ENCODE measurements around the gene TNXB.
"Not testable (repeated sequence)": the region's sequence is repeated elsewhere in the genome, so short reads cannot be mapped to it uniquely, and the experiment has no call there.

The TNXB gene

DNA sequence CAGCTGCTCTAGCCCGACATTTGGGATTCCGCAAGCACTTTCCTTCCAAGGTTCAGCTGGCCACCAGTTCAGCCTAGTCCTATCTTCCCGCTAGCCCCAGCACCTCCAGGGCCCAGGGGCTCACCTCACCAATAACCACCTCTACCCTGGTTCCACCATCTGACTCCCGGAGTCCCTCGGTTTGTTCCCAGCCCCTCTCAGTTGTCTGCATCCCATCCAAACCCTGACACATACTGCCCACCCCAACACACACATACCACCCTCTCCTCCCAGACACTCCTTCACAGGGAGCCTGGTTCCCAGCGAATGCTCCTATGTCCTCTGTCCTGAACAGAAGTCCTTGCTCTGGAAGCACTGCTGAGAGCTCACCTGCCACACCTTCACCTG lies 418 bp downstream of the TNXB start:
- Histone ChIP-seq H3K27ac (ENCODE audit: low read depth, low read length) (no peak overlapping the region), H3K4me3 (ENCODE audit: low read depth, low read length) (peak overlapping the region; percentile 31; the same call in 1 of the 2 replicates), H3K4me1 (ENCODE audit: control insufficient read depth, insufficient read depth, low read length) (peaks cover 5% of the 10 kb centered on the region; the same call in 1 of the 2 replicates), H3K36me3 (ENCODE audit: control insufficient read depth, insufficient read depth, low read length) (no peaks in the 10 kb centered on the region), H3K9me3 (ENCODE audit: control insufficient read depth, insufficient read depth, low read length) (no peaks in the 10 kb centered on the region), H3K9ac (ENCODE audit: low read depth, low read length) (no peak overlapping the region), H3K27me3 (ENCODE audit: control insufficient read depth, insufficient read depth, low read length) (peaks cover 15% of the 10 kb centered on the region)

GRCh38 chr6:32108094-32108627 lies 977 bp downstream of the TNXB start:
- no peaks in the 10 kb centered on the region for H3K9me3 ChIP-seq (ENCODE audit: control insufficient read depth, insufficient read depth, low read length)
- no peak overlapping the region for H3K9ac ChIP-seq (ENCODE audit: low read depth, low read length)
- no peaks in the 10 kb centered on the region for H3K36me3 ChIP-seq (ENCODE audit: control insufficient read depth, insufficient read depth, low read length)
- H3K4me1 ChIP-seq (ENCODE audit: control insufficient read depth, insufficient read depth, low read length): peaks cover 5% of the 10 kb centered on the region; the same call in 1 of the 2 replicates
- H3K27ac ChIP-seq (ENCODE audit: low read depth, low read length): no peak overlapping the region
- peaks cover 15% of the 10 kb centered on the region for H3K27me3 ChIP-seq (ENCODE audit: control insufficient read depth, insufficient read depth, low read length)
- no peak overlapping the region for H3K4me3 ChIP-seq (ENCODE audit: low read depth, low read length)

DNA sequence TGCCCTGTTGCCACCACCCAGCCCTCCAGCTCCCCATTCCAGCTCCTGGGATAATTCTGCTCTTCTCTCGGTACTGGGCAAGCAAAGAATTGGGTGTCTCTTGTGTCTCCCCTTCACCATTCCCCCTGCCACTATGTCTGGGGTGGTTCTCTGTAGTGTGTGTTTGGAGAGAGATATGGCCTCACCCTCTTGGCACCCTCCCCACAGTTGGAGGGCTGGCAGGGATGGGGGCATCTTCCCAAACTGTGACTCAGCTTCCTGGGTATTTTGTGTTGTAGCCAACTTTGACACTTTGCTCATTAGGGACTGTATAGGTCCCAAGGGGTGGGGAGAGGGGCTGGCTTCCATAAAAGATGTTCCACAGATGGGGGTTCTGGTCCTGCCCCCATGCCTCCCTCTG lies 1.7 kb downstream of the TNXB start:
- H3K9ac ChIP-seq (ENCODE audit: low read depth, low read length): no peak overlapping the region
- no peak overlapping the region for H3K4me3 ChIP-seq (ENCODE audit: low read depth, low read length)
- H3K27ac ChIP-seq (ENCODE audit: low read depth, low read length): no peak overlapping the region
- H3K4me1 ChIP-seq (ENCODE audit: control insufficient read depth, insufficient read depth, low read length): peaks cover 5% of the 10 kb centered on the region; the same call in 1 of the 2 replicates
- H3K9me3 ChIP-seq (ENCODE audit: control insufficient read depth, insufficient read depth, low read length): no peaks in the 10 kb centered on the region
- no peaks in the 10 kb centered on the region for H3K36me3 ChIP-seq (ENCODE audit: control insufficient read depth, insufficient read depth, low read length)
- H3K27me3 ChIP-seq (ENCODE audit: control insufficient read depth, insufficient read depth, low read length): peaks cover 15% of the 10 kb centered on the region

DNA sequence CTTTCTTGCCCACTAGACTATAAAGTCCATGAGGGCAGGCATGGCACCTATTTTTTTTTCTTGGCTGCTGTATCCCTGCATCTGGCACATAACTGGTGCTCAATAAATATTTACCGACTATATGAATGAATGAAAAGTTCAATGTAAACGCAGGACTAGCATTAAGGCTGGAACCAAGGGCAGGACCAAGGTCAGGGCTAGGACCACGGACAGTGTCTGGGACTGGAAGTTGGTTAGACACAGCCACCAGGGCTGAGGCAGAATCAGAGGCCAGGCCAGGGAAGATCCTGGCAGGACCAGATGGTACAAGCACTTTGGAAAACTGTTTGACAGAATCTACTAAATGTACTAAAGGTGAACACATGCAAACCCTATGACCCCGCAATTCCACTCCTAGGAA lies 3.7 kb downstream of the TNXB start:
- Histone ChIP-seq H3K9me3 (ENCODE audit: control insufficient read depth, insufficient read depth, low read length) (no peaks in the 10 kb centered on the region), H3K9ac (ENCODE audit: low read depth, low read length) (no peak overlapping the region), H3K27me3 (ENCODE audit: control insufficient read depth, insufficient read depth, low read length) (peaks cover 15% of the 10 kb centered on the region), H3K36me3 (ENCODE audit: control insufficient read depth, insufficient read depth, low read length) (no peaks in the 10 kb centered on the region), H3K4me3 (ENCODE audit: low read depth, low read length) (no peak overlapping the region), H3K27ac (ENCODE audit: low read depth, low read length) (no peak overlapping the region), H3K4me1 (ENCODE audit: control insufficient read depth, insufficient read depth, low read length) (peaks cover 5% of the 10 kb centered on the region; the same call in 1 of the 2 replicates)

DNA sequence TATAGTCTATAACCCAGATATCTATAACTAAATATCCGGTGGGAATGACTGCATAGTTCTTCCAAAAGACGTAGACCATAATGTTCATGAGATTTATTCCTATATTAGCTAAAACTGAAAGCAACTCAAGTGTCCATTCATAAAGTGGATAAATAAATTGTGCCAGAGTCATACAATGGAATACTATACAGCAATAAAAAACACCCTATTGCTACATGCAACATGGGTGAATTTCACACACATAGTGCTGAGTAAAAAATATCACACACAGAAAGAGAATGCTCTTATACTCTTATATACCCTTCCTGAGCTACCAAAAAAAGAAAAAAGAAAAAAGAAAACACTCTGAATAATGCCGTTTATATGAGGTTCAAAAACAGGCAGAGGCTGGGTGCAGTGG lies 6.9 kb downstream of the TNXB start:
- Histone ChIP-seq H3K27me3 (ENCODE audit: control insufficient read depth, insufficient read depth, low read length) (peaks cover 10% of the 10 kb centered on the region), H3K27ac (ENCODE audit: low read depth, low read length) (no peak overlapping the region), H3K4me1 (ENCODE audit: control insufficient read depth, insufficient read depth, low read length) (no peaks in the 10 kb centered on the region), H3K9ac (ENCODE audit: low read depth, low read length) (no peak overlapping the region), H3K4me3 (ENCODE audit: low read depth, low read length) (no peak overlapping the region), H3K9me3 (ENCODE audit: control insufficient read depth, insufficient read depth, low read length) (no peaks in the 10 kb centered on the region), H3K36me3 (ENCODE audit: control insufficient read depth, insufficient read depth, low read length) (no peaks in the 10 kb centered on the region)

DNA sequence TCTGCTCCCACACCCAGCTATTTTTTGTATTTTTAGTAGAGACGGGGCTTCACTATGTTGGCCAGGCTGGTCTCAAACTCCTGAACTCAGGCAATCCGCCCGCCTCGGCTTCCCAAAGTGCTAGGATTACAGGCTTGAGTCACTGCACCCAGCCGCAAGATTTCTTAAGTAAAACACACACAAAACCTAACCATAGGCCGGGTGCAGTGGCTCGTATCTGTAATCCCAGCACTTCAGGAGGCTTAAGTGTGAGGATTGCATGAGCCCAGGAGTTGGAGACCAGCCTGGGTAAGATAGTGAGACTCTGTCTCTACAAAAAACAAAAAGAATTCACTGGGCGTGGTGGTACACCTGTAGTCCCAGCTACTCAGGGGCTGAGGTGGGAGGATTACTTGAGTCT lies 8.9 kb downstream of the TNXB start:
- H3K36me3 ChIP-seq (ENCODE audit: control insufficient read depth, insufficient read depth, low read length); H3K4me1 ChIP-seq (ENCODE audit: control insufficient read depth, insufficient read depth, low read length); H3K9ac ChIP-seq (ENCODE audit: low read depth, low read length); H3K4me3 ChIP-seq (ENCODE audit: low read depth, low read length); H3K27ac ChIP-seq (ENCODE audit: low read depth, low read length); H3K9me3 ChIP-seq (ENCODE audit: control insufficient read depth, insufficient read depth, low read length): not testable (repeated sequence)
- H3K27me3 ChIP-seq (ENCODE audit: control insufficient read depth, insufficient read depth, low read length): peaks cover 30% of the 10 kb centered on the region

DNA sequence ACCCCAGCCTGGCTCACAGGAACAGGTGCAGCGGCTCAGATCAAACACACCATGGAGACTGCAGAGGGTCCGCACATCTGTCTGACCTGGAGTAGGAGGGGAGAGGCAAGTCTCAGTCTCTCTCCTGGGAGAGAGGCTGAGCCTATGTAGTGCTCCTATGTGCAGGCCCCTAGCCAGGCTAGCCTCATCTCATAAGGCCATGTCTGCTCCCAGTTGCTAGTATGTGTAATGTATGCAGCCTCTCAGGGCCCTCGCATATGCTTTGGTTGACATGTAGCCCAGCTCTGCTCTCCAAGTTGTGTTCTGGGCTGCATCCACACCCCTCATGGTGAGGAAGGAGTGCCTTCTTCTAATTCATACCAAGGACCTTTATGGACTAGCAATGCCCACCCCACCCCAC lies 11.8 kb downstream of the TNXB start:
- H3K27me3 ChIP-seq (ENCODE audit: control insufficient read depth, insufficient read depth, low read length): peaks cover 40% of the 10 kb centered on the region

GRCh38 chr6:32096394-32097258 lies 12.5 kb downstream of the TNXB start:
- peak overlapping the region; percentile 44 for H3K4me3 ChIP-seq (ENCODE audit: low read depth, low read length)
- no peaks in the 10 kb centered on the region for H3K9me3 ChIP-seq (ENCODE audit: control insufficient read depth, insufficient read depth, low read length)
- no peaks in the 10 kb centered on the region for H3K4me1 ChIP-seq (ENCODE audit: control insufficient read depth, insufficient read depth, low read length)
- peaks cover 40% of the 10 kb centered on the region for H3K27me3 ChIP-seq (ENCODE audit: control insufficient read depth, insufficient read depth, low read length)
- H3K27ac ChIP-seq (ENCODE audit: low read depth, low read length): no peak overlapping the region
- no peak overlapping the region; the same call in 1 of the 2 replicates for H3K9ac ChIP-seq (ENCODE audit: low read depth, low read length)
- H3K36me3 ChIP-seq (ENCODE audit: control insufficient read depth, insufficient read depth, low read length): no peaks in the 10 kb centered on the region

More for the DNA sequence above, 11.8 kb downstream of the TNXB start:
- H3K9ac ChIP-seq (ENCODE audit: low read depth, low read length): no peak overlapping the region
- H3K4me1 ChIP-seq (ENCODE audit: control insufficient read depth, insufficient read depth, low read length): no peaks in the 10 kb centered on the region
- no peaks in the 10 kb centered on the region for H3K9me3 ChIP-seq (ENCODE audit: control insufficient read depth, insufficient read depth, low read length)
- no peak overlapping the region for H3K4me3 ChIP-seq (ENCODE audit: low read depth, low read length)
- H3K27ac ChIP-seq (ENCODE audit: low read depth, low read length): no peak overlapping the region
- no peaks in the 10 kb centered on the region for H3K36me3 ChIP-seq (ENCODE audit: control insufficient read depth, insufficient read depth, low read length)

- H3K4me3 ChIP-seq (ENCODE audit: low read depth, low read length): peak overlapping the region; percentile 44; the same call in 1 of the 2 replicates
Observed at GRCh38 chr6:32096087-32096393, 13.1 kb downstream of the TNXB start.

DNA sequence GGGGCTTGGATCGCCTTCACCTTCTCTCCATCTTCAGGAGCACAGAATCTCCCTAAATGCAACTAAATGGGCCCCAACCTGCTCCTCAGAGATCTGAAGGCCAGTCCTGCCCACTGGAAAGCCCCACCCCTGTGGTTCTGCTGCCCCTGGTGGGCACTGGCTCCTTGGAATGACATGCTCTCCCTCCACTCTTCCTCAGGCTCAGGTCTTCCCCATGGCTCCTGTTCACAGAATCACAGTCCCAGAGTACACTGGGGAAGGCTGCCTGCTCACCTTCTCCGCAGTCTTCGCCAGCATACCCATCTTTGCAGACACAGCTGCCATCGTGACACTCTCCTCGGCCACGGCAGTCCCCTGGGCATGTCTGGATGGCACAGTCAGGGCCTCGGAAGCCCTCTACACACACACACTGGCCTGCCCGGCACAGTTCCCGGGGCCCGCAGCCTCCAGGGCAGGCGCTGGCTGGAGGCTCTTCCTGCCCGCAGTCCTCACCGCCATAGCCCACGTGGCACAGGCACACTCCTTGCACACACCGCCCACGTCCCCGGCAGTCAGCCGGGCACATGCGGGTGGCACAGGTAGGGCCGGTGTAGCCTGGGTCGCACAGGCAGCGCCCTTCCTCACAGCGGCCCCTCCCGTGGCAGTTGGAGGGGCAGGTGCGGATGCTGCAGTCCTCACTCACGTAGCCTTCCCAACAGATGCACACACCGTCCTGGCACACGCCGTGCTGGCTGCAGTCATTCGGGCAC lies 13.6 kb downstream of the TNXB start:
- Histone ChIP-seq H3K4me3 (ENCODE audit: low read depth, low read length) (no peak overlapping the region), H3K36me3 (ENCODE audit: control insufficient read depth, insufficient read depth, low read length) (no peaks in the 10 kb centered on the region), H3K27ac (ENCODE audit: low read depth, low read length) (no peak overlapping the region), H3K9me3 (ENCODE audit: control insufficient read depth, insufficient read depth, low read length) (no peaks in the 10 kb centered on the region), H3K27me3 (ENCODE audit: control insufficient read depth, insufficient read depth, low read length) (peaks cover 40% of the 10 kb centered on the region), H3K4me1 (ENCODE audit: control insufficient read depth, insufficient read depth, low read length) (no peaks in the 10 kb centered on the region), H3K9ac (ENCODE audit: low read depth, low read length) (no peak overlapping the region)

More at GRCh38 chr6:32096087-32096393, 13.1 kb downstream of the TNXB start:
- H3K27ac ChIP-seq (ENCODE audit: low read depth, low read length): no peak overlapping the region
- peaks cover 40% of the 10 kb centered on the region for H3K27me3 ChIP-seq (ENCODE audit: control insufficient read depth, insufficient read depth, low read length)
- H3K9me3 ChIP-seq (ENCODE audit: control insufficient read depth, insufficient read depth, low read length): no peaks in the 10 kb centered on the region
- no peaks in the 10 kb centered on the region for H3K4me1 ChIP-seq (ENCODE audit: control insufficient read depth, insufficient read depth, low read length)
- no peak overlapping the region; the same call in 1 of the 2 replicates for H3K9ac ChIP-seq (ENCODE audit: low read depth, low read length)
- H3K36me3 ChIP-seq (ENCODE audit: control insufficient read depth, insufficient read depth, low read length): no peaks in the 10 kb centered on the region

All from HUES48 (cell line).